ENCODE data around the gene OR1B1.
"Not testable (repeated sequence)": the region's sequence is repeated elsewhere in the genome, so short reads cannot be mapped to it uniquely, and the experiment has no call there.

Gene OR1B1

DNA sequence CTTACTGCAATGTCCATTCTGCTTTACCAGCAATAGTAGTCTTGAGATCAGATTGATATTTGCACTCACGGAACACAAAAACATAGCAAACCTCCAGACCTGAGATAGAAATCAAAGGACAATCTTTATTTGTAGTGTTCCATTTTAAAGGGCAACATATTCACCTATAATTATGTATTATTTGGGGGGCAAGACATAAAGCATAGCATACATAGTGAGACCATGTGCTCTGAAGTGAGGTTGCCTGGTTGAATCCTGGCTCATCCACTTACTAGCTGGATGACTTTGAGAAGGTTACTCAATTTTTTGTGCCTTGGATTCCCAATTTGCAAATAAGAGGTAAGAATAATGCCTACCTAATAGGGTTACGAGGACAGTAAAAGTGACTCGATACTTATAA is at the start of gene OR1B1:
OR1B1 (minus strand) TSS at position 101 of the 400 bp plus-strand sequence.
- no peak for DNase-seq

DNA sequence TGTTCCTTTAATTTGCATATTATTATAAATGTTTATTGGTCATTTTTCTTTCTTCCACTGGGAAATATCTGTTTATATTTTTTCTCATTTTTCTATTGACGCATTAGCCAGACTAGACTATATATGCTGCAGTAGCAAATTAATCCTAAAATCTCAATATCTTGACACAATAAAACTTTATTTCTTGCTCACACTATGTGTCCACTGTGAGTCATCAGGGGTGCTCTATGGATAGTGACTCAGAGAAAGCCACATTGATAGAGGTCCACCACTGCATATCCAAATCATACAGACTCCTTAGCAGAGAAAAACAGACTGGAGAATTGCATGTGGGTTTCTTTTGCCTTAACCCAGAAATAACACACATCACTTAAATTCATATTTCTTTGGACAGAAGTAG is 38.3 kb upstream of the OR1B1 start:
- DNase-seq, result no peak

DNA sequence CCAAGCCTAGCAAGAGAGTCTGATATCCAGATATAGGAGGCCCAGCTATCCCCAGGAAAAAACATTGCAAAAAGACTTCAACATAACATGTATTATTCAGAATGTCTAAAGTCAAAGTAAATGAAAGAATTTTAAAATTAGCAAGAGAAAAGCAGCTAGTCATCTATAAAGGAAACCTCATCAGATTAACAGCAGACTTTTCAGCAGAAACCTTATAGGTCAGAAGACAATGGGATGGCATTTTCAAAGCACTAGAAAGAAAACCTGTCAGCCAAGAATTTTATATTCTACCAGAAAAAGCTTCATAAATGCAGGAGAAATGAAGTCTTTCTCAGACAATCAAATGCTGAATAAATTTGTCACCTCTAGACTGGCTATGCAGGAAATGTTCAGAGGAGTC is 27.4 kb upstream of the OR1B1 start:
- DNase-seq, result no peak

DNA sequence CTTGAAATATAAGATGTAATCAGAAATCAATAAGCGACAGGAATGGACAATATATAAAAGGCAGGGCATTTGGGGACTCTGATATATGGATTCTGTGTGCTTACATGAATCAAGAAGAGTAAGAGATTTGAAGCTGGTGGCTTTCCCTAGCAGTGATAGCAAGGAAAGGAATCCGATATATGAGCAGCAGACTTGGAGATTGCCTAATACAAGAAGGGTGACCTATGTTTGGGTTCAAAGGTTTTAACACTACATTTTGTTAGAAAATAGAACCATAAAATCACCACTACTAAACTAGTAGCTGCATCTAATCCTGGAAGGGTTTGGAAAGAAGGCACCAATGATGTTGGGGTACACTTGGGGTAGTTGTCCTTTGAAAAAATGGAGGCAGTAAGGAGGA is 15.1 kb upstream of the OR1B1 start:
- no peak for DNase-seq

DNA sequence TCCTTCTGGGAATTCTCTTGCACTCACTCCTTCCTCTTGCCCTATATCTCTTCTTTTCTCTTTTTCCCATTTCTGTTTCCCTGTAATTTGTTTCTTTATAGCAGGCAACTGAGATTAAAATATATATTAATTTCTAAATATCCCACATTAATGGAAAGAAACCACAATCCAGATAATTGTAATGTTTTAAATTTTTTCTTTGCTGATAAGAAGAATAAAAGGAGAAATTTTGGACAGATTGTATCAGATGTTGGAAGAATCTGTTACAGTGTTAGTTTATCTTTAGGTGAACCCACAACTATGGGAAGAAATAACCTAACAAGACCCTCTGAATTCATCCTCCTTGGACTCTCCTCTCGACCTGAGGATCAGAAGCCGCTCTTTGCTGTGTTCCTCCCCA is 4.0 kb upstream of the OR1B1 start, which contains the start of gene OR1L1:
OR1L1 (plus strand) TSS at position 301 of the 400 bp plus-strand sequence; CDS start at position 301, 0 bp downstream.
- DNase-seq, result no peak

DNA sequence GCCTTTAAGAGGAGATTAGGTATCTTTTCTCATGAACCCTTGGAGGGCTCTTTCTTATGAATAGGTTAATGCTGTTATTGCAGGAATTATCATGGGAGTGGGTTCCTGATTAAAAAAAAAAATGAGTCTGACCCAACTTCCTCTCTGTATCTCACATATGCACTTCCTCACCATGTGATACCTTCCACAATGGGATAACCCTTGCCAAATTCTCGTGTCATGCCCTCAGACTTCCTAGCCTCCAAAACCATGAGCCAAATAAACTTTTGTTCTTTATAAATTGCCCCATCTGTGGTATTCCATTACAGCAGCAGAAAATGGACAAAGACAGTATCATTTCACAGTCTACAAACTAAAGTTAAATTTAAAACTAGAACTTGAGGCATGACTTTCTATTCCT is 1.0 kb downstream of the OR1B1 start:
- no peak for DNase-seq

DNA sequence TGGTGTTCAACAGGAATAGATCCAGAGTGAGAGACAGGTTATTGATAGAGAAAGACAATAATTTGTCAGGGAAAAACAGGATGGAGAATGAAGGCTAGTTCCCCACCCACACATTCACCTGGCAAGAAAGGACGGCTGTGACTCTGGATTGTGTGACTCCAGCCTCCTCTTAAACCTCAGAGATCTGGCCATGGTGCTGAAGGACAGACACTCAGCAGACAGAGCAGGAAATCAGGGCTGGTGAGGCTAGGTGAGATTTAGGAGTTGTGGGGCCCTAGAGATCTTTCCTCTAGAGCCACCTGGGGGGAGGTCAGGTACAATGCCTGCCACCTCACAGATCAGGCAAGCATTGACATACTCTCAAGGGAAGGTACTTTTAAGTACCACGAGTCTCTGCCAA is 15.2 kb downstream of the OR1B1 start:
- no peak for DNase-seq

DNA sequence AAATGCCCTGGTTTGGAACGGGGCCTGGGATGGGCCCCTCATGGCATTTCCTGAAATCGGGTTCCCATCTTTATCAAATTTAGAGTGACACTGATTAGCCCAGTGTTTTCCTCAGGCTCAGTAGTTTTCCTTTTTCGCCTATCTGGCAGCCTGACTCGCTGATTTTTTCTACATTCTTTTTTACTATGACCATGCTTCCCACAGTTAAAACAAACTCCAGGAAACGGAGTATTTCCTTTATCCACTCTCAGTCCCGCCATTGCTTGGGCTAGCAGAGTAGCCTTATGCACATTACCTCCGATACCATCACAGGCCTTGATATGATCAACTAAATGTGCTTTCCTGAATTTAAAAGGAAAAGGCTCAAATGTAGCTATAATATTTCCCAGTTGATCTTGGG is 37.4 kb downstream of the OR1B1 start:
- DNase-seq, result no peak

DNA sequence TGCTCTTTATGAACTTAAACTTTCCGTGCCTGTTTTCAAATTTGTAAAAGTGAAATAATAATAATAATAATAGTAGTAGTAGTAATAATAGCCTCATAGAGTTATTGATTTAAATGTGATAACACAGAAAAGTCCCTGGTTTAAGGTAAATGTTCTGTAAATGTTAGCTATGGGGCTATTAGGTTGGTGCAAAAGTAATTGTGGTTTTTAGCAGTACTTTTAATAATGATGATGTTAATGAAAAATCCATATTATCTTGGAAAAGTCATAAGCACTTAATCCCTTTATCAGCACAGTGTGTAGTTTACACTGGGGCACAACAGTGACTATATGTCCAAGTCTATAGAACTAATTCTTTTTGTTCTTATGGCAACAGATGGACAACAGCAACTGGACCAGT is 43.1 kb downstream of the OR1B1 start, which contains the start of gene OR1Q1:
OR1Q1 (plus strand) TSS at position 377 of the 400 bp plus-strand sequence; CDS start at position 377, 0 bp downstream.
- DNase-seq, result no peak

DNA sequence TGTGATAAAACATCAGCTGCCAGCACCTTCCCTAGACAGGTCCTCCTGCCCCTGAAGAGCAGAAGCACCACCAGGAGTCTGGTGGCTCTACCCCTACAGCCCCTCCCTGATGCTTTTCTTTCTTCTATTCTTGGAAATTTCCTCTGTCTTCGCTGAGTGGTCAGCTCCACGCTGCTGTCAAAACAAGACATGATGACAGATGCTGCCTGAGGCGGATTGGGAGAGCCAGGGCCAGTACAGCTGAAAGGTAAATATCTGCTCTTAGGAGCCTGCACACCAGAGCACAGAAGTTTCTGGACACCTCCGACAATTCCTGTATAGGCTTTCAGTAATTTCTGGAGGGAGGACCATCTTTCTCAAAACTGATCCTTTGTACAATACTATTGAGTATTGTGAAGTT is 47.6 kb downstream of the OR1B1 start:
- DNase-seq, result no peak

DNA sequence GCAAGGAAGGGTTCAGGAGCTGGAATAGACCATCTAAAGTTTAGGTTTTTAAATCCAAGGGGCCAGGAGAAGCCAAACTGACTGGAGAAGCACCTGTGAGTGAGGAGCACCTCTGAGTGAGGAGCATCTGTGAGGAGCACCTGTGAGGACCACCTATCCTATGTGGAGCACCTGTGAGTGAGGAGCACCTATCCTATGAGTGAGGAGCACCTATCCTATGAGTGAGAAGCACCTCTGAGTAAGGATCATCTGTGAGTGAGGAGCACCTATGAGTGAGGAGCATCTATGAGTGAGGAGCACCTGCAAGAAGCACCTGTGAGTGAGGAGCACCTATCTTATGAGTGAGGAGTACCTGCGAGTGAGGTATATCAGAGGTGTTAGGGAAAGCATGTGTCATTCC is 50.8 kb downstream of the OR1B1 start:
- no peak for DNase-seq

DNA sequence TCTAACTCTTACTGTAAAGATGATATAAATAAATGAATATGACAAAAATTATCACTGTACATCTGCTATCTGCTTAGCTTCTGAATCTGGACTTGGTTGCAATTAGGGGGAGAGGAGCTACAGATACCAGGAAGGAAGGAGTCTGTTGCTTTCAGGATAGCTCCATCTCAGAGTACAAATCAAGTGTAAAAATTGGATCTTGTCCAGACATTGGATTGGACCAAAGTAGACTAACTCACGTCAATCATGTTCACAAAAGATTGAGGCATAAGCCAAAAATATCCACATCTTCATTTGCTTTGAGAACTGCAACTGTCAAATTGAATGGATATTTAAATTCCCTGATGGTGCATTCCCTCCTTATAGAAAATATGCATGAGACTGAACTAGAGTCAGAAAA is 51.7 kb downstream of the OR1B1 start:
- DNase-seq, result no peak

DNA sequence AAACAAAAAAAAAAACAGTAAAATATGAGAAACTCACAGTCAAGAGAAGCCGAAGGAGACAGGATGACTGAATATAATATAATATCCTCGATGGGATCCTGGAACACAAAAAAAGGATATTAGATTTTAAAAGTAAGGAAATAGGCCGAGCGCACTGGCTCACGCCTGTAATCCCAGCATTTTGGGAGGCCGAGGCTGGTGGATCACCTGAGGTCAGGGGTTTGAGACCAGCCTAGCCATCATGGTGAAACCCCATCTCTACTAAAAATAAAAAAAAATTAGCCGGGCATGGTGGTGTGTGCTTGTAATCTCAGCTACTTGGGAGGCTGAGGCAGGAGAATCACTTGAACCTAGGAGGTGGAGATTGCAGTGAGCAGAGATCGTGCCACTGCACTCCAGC is 74.1 kb downstream of the OR1B1 start, which contains the start of gene OR1L8:
OR1L8 (minus strand) TSS at position 101 of the 400 bp plus-strand sequence. CDS start 14,907 bp downstream, outside the sequence.
- not testable (repeated sequence) for DNase-seq

DNA sequence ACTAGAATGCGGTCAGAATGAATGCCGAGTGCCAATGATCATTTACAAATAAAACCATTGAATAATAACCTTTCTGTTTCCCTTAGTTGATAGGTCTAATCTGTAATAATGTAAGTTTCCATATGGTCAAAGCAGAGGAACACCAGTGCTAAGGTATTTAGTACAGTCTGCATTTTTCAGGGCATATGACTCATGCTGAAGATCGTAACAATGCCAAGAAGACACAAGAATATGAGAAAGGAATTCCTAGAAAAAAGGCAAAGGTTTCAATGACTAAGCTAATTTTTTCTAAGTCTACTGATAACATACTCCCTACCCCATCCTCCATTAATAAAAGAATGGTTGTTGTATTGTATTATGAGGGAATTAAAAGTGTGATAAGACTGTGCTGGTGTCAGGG is 77.1 kb downstream of the OR1B1 start:
- no peak for DNase-seq

DNA sequence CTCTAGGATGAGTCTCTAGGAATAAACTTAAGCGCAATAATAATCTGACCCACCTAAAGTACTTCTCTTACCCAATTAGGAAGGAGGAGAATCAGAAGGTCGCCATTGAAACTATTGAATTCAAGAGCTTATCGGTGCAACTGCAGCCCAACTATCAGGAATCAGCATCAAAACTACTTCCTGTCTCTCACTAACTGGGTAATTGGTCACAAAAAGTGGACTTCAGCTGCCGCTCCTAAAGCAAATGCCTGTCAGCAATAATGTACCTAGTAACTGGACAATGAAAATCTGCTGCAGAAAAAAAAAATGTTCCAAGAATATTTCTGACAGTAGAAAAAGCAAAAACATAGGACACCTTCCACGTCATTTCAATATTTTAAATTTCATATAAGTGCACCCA is 77.6 kb downstream of the OR1B1 start:
- no peak for DNase-seq

Measured in NCI-H1417 treated with DMSO at 0.1 percent for 48 hours (cell line).